Hepatocyte (in vitro differentiated cells): Measurements from ENCODE around the gene SOST.

Experiments
- EZH2phosphoT487 ChIP-seq: fragments of 200-600 bp; sonication (generic); IDR thresholded peaks from one replicate; pipeline ENCODE4 v1.6.1; 2018; ENCODE audit warnings: antibody characterized with exemption, mild to moderate bottlenecking, low read depth, moderate library complexity; ENCODE audit not compliant: unreplicated experiment, severe bottlenecking
- TF ChIP-seq, protein P1 (sequence below): fragments of 200-600 bp; sonication (generic); IDR thresholded peaks from 2 replicates; pipeline ENCODE4 v1.5.1; 2016; ENCODE audit warnings: antibody characterized with exemption, mild to moderate bottlenecking; ENCODE audit not compliant: poor library complexity

DNA sequence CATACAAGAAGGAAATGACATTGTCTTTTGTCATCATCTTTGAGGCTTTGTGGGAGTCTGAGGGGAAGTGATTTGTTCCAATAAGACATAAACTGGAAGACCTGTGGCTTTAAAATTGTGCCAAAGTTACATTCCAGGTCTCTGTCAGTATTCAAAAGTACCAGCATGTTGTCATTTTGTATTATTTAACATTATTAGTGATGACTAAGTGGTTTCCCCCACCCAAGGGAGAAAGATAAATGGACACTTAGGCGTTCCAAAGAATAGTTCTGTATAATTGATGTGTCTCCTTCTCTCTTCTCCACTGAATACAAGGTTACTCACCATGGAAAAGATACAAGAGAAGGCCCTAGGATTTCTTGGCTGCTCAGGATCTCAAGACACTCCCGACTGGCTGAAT lies 25.5 kb upstream of the SOST start:
- TF ChIP-seq, protein P1, sequence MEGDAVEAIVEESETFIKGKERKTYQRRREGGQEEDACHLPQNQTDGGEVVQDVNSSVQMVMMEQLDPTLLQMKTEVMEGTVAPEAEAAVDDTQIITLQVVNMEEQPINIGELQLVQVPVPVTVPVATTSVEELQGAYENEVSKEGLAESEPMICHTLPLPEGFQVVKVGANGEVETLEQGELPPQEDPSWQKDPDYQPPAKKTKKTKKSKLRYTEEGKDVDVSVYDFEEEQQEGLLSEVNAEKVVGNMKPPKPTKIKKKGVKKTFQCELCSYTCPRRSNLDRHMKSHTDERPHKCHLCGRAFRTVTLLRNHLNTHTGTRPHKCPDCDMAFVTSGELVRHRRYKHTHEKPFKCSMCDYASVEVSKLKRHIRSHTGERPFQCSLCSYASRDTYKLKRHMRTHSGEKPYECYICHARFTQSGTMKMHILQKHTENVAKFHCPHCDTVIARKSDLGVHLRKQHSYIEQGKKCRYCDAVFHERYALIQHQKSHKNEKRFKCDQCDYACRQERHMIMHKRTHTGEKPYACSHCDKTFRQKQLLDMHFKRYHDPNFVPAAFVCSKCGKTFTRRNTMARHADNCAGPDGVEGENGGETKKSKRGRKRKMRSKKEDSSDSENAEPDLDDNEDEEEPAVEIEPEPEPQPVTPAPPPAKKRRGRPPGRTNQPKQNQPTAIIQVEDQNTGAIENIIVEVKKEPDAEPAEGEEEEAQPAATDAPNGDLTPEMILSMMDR: no peak
- TF ChIP-seq EZH2phosphoT487: no peak
